Adrenal gland (tissue), 12 donors: ENCODE data around the gene AFDN. TPM values are rescaled to one million over a fixed set of nuclear protein-coding genes. Genes with fewer than 3 reads are reported as not detected.

Source experiments
- DNase-seq, 7 donors: peaks; one replicate each; pipeline ENCODE4 v3.0.0-alpha.2; 2019 to 2020
- H3K27ac ChIP-seq, 5 donors: fragments of 200-600 bp; sonication (generic) in 4 of 5; 1 replicate in 3 of 5; 2 replicates in 2 of 5; pipeline versions ENCODE4 v1.5.1 to v1.8.0; 2016 to 2020; ENCODE audit warnings: mild to moderate bottlenecking in 1 of 5
- H3K27me3 ChIP-seq: fragments of 200-600 bp; 2 replicates; pipeline ENCODE4 v1.8.0; 2021
- H3K36me3 ChIP-seq, 2 donors: fragments of 200-600 bp; replicated peaks in 1 of 2; 1 replicate in 1 of 2; 2 replicates in 1 of 2; pipeline versions ENCODE4 v1.5.1 to v1.8.0; 2018 to 2022
- H3K4me1 ChIP-seq, 2 donors: fragments of 200-600 bp; replicated peaks in 1 of 2; 1 replicate in 1 of 2; 2 replicates in 1 of 2; pipeline versions ENCODE4 v1.5.1 to v1.8.0; 2018 to 2021
- H3K4me3 ChIP-seq, 4 donors: fragments of 200-600 bp; sonication (generic) in 3 of 4; one replicate each; pipeline ENCODE4 v1.5.1; 2016 to 2018
- H3K9me3 ChIP-seq, 3 donors: fragments of 200-600 bp; sonication (generic) in 1 of 3; replicated peaks in 1 of 3; 1 replicate in 2 of 3; 2 replicates in 1 of 3; pipeline versions ENCODE4 v1.5.1 to v1.8.0; 2016 to 2021
- CTCF ChIP-seq, 6 experiments: fragments of 450-650 bp in 4 of 6; fragments of 200-600 bp in 2 of 6; sonication (generic) in 1 of 6; IDR thresholded peaks; 1 replicate in 5 of 6; 2 replicates in 1 of 6; pipeline versions ENCODE4 v1.5.1 to v1.8.0; 2016 to 2021; ENCODE audit warnings: antibody characterized with exemption in 6 of 6, mild to moderate bottlenecking in 2 of 6, moderate library complexity in 1 of 6
- POLR2A ChIP-seq, 2 donors: fragments of 450-650 bp; IDR thresholded peaks; one replicate each; pipeline ENCODE4 v1.6.1; 2017; ENCODE audit warnings: antibody characterized with exemption in 2 of 2, mild to moderate bottlenecking in 2 of 2, moderate library complexity in 1 of 2
- WGBS, 4 donors: extraction: QIAGEN DNeasy Blood & Tissue Kit in 2 of 4; methylation state at CpG; one replicate each; pipeline versions ENCODE4 v1.1.5 to v1.1.7; 2013 to 2017; 5-methylcytosine and 5-hydroxymethylcytosine counted together
- intact Hi-C, 2 donors: fragments of 100-400 bp; cut with DNase I; formaldehyde crosslinking; loops; one replicate each; pipeline versions ENCODE4 v1.14.1 to v1.15.0; 2022 to 2023
- polyA plus RNA-seq, 3 donors: library from polyadenylated mRNA; stranded (reverse); fragments of 200-250 nt in 2 of 3; fragments of 350-450 nt in 1 of 3; fragmentation: Illumina TruSeq in 1 of 3; extraction: RNeasy Lipid Tissue Mini Kit (QIAGEN cat#74804) in 1 of 3; gene quantifications; one replicate each; pipeline ENCODE4 v1.2.3, GENCODE V29; 2013 to 2014
- total RNA-seq, 9 donors: library from RNA; depleted of rRNA in 4 of 9; stranded (reverse); fragments of >200 nt in 4 of 9; fragments of 120-200 nt in 1 of 9; fragmentation: NEBNext Ultra II Directional in 1 of 9; extraction: Animal tissue kit (Norgen Biotek cat#: 25700) in 1 of 9; gene quantifications; one replicate each; pipeline versions ENCODE4 v1.1.0 to v1.2.4, GENCODE V29; 2013 to 2023
- donor health status: healthy with polysubstance abuse.
- donor health status: Bipolar disorder and iron deficiency.
- donor health status: DM: yes; HTN: yes; CAD: no.
- donor health status: DM: no; HTN: no; CAD: no.
- donor health status: DM: no; HTN: no; CAD: no.
- donor health status: DM: yes; HTN: yes; CAD: no.

The AFDN gene
- total and polyA plus RNA-seq, 12 donors = 15.2 to 47.1 (median 39.3) TPM

GRCh38 chr6:167849846-167850459, 23.2 kb downstream of the AFDN start:
- Histone ChIP-seq H3K4me1 (peaks cover 5 to 19% of the 10 kb centered on the region in 2 donors), H3K27me3 (no peaks in the 10 kb centered on the region), H3K9me3 (no peaks in the 10 kb centered on the region), H3K36me3 (no peaks in the 10 kb centered on the region), H3K4me3 (no peak overlapping the region), H3K27ac (peak overlapping the region in 1 of 5 donors; percentile 26)
- WGBS, 4 donors = 36 to 41% (median 39%) methylated on average over 4 of the region's 4 CpGs
- no peak for TF ChIP-seq POLR2A (IDR thresholded peaks at IDR 0.05)
- no peak for TF ChIP-seq CTCF (IDR thresholded peaks at IDR 0.05)
- intact Hi-C loops = loop anchor here in 1 of 2 donors (5.0 kb wide), 1 partner anchor 1688 kb away; no protein-coding TSS in a partner anchor
- DNase-seq = no peak

GRCh38 chr6:167850782-167851181, 24.1 kb downstream of the AFDN start:
- peaks cover 5 to 19% of the 10 kb centered on the region in 2 donors for H3K4me1 ChIP-seq
- H3K27ac ChIP-seq = no peak overlapping the region
- no peaks in the 10 kb centered on the region for H3K9me3 ChIP-seq
- no peaks in the 10 kb centered on the region for H3K27me3 ChIP-seq
- TF ChIP-seq CTCF (IDR thresholded peaks at IDR 0.05) (no peak), POLR2A (IDR thresholded peaks at IDR 0.05) (no peak)
- no peak for DNase-seq
- intact Hi-C loops = no loop called here
- H3K36me3 ChIP-seq = no peaks in the 10 kb centered on the region
- WGBS, 4 donors = 90 to 96% (median 94%) methylated on average over 6 of the region's 6 CpGs
- no peak overlapping the region for H3K4me3 ChIP-seq

- H3K4me1 ChIP-seq = peaks cover 5 to 19% of the 10 kb centered on the region in 2 donors
- 94 to 100% (median 96%) methylated on average over 2 of the region's 2 CpGs for WGBS, 4 donors
- no peak for DNase-seq
- no peak overlapping the region for H3K27ac ChIP-seq
- no peaks in the 10 kb centered on the region for H3K9me3 ChIP-seq
- no peaks in the 10 kb centered on the region for H3K27me3 ChIP-seq
- no peaks in the 10 kb centered on the region for H3K36me3 ChIP-seq
- intact Hi-C loops = no loop called here
- TF ChIP-seq CTCF (IDR thresholded peaks at IDR 0.05) (no peak), POLR2A (IDR thresholded peaks at IDR 0.05) (no peak)
- no peak overlapping the region for H3K4me3 ChIP-seq
These were observed 24.8 kb downstream of the AFDN start for GRCh38 chr6:167851370-167851952.

- no peak for TF ChIP-seq POLR2A (IDR thresholded peaks at IDR 0.05)
- no peak for TF ChIP-seq CTCF (IDR thresholded peaks at IDR 0.05)
- Histone ChIP-seq H3K9me3 (no peaks in the 10 kb centered on the region), H3K4me1 (peaks cover 7 to 27% of the 10 kb centered on the region in 2 donors), H3K27me3 (no peaks in the 10 kb centered on the region), H3K36me3 (no peaks in the 10 kb centered on the region), H3K27ac (peak overlapping the region in 1 of 5 donors; percentile 11), H3K4me3 (no peak overlapping the region)
- 69 to 86% (median 80%) methylated on average over 6 of the region's 6 CpGs for whole genome bisulfite sequencing, 4 donors
- intact Hi-C loops = no loop called here
- peak in 1 of 7 donors; percentile 9 for DNase-seq
These were observed 29.2 kb downstream of the AFDN start for GRCh38 chr6:167855825-167856425.
